H1 (cell line): ENCODE data around the gene ERCC1. TPM values are rescaled to one million over a fixed set of nuclear protein-coding genes. Genes with fewer than 3 reads are reported as not detected.

Experiments
- CBX8 ChIP-seq: fragments of 300-800, 300-1000 bp; sonication (generic); IDR thresholded peaks from 2 replicates; pipeline ENCODE4 v1.7.1; 2016; ENCODE audit warnings: low read depth, low read length, borderline replicate concordance
- TEAD4 ChIP-seq: IDR thresholded peaks from 2 replicates; pipeline ENCODE4 v1.6.1; 2012; ENCODE audit warnings: low read depth, low read length, inconsistent platforms, mixed read lengths
- polyA plus RNA-seq, 7 experiments: library from polyadenylated mRNA; depleted of rRNA in 3 of 7; stranded (reverse) in 5 of 7; unstranded in 2 of 7; fragments of >200 nt in 5 of 7; fragments of 200-250 nt in 2 of 7; gene quantifications; 1 replicate in 5 of 7; 2 replicates in 1 of 7; 4 replicates in 1 of 7; pipeline versions ENCODE4 v1.2.1 to v1.2.3, GENCODE V29; 2011 to 2013; ENCODE audit warnings: missing spikeins in 2 of 7, mixed read lengths in 2 of 7
- total RNA-seq: library from RNA; stranded (reverse); fragmentation: NEBNext Ultra II Directional; extraction: Animal tissue kit (Norgen Biotek cat#: 25700); gene quantifications from 2 replicates; pipeline ENCODE4 v1.2.1, GENCODE V29; 2021

ERCC1 gene
- total and polyA plus RNA-seq, 2 of the 8 experiments (the other 6 are each of a cell fraction or from before 2014, with no cell fraction given) = 44.7 to 94.2 TPM

GRCh38 chr19:45448887-45449299 lies 25.2 kb upstream of the ERCC1 start (continued):
- TF ChIP-seq TEAD4 (no peak), CBX8 (no peak)
